A549 (cell line): ENCODE data around the gene PI4KB. TPM values are rescaled to one million over a fixed set of nuclear protein-coding genes. Genes with fewer than 3 reads are reported as not detected.

Source experiments
- ATAC-seq, 2 experiments: fragments of 200-7000 bp in 1 of 2; fragments of >200 bp in 1 of 2; cut with Nextera tagmentation in 1 of 2; cut with Tn5 transposase in 1 of 2; 3 replicates each; pipeline versions ENCODE4 v1.8.0 to v1.9.1; 2018 to 2020; ENCODE audit warnings: mild to moderate bottlenecking in 1 of 2, moderate library complexity in 1 of 2
- CTCF ChIA-PET: fragments of 300-600 bp; sonication (Branson Sonifier 250); formaldehyde crosslinking; extraction: SDS; loops from one replicate; lab custom pipeline; 2021; ENCODE audit warnings: antibody characterized with exemption, inconsistent platforms; lab: Yijun Ruan, JAX
- POLR2A ChIA-PET: fragments of 350-600 bp; formaldehyde crosslinking; extraction: SDS; loops from one replicate; lab custom pipeline; 2021; ENCODE audit warnings: antibody characterized with exemption, inconsistent platforms; lab: Yijun Ruan, JAX
- DNase-seq, 2 experiments: peaks; one replicate each; pipeline versions ENCODE4 v3.0.0 to v3.0.0-alpha.2; 2011 to 2016; ENCODE audit warnings: low read depth in 1 of 2, low spot score in 1 of 2
- FAIRE-seq: peaks from 2 replicates; lab custom pipeline; 2011; peaks lifted over from hg19 to GRCh38; lab: Jason Lieb, UNC
- H3K27ac ChIP-seq, 2 experiments: fragments of >200 bp; sonication (Bioruptor Twin); formaldehyde crosslinking; 3 replicates each; pipeline ENCODE4 v1.5.1; 2016 to 2017
- H3K4me1 ChIP-seq: fragments of >200 bp; sonication (Bioruptor Twin); formaldehyde crosslinking; 3 replicates; pipeline ENCODE4 v1.6.1; 2016
- H3K4me2 ChIP-seq: fragments of >200 bp; sonication (Bioruptor Twin); formaldehyde crosslinking; 3 replicates; pipeline ENCODE4 v1.6.1; 2016
- H3K4me3 ChIP-seq: fragments of >200 bp; sonication (Bioruptor Twin); formaldehyde crosslinking; 3 replicates; pipeline ENCODE4 v1.5.1; 2016
- H3K9me3 ChIP-seq: fragments of >200 bp; sonication (Bioruptor Twin); formaldehyde crosslinking; 3 replicates; pipeline ENCODE4 v1.6.1; 2016
- BHLHE40 ChIP-seq: IDR thresholded peaks from 2 replicates; pipeline ENCODE4 v1.6.1; 2012; ENCODE audit warnings: low read depth, low read length, inconsistent platforms
- CBX2 ChIP-seq: fragments of 200-600 bp; sonication (generic); IDR thresholded peaks from 2 replicates; pipeline ENCODE4 v1.6.1; 2016; ENCODE audit warnings: low read depth, mild to moderate bottlenecking, borderline replicate concordance
- CBX8 ChIP-seq: fragments of 200-600 bp; sonication (generic); IDR thresholded peaks from 2 replicates; pipeline ENCODE4 v1.6.1; 2016
- CEBPB ChIP-seq, 2 experiments: fragments of >200 bp in 1 of 2; sonication (Bioruptor Twin) in 1 of 2; formaldehyde crosslinking in 1 of 2; IDR thresholded peaks; 2 replicates each; pipeline ENCODE4 v1.6.1; 2012 to 2016
- CHD2 ChIP-seq: fragments of 150-350 bp; IDR thresholded peaks from 2 replicates; pipeline ENCODE4 v1.6.1; 2014; ENCODE audit warnings: low read length; ENCODE audit not compliant: partially characterized antibody
- EHF ChIP-seq: fragments of 250-450 bp; sonication (Bioruptor Pico); IDR thresholded peaks from 2 replicates; pipeline ENCODE4 v1.5.0; 2020; ENCODE audit warnings: mild to moderate bottlenecking
- ESRRA ChIP-seq: fragments of 150-350 bp; IDR thresholded peaks from 2 replicates; pipeline ENCODE4 v1.6.1; 2014; ENCODE audit warnings: mild to moderate bottlenecking, low read length, borderline replicate concordance
- FOSB ChIP-seq: fragments of 250-450 bp; sonication (Bioruptor Pico); IDR thresholded peaks from 2 replicates; pipeline ENCODE4 v1.5.0; 2020; ENCODE audit warnings: mild to moderate bottlenecking, moderate library complexity
- FOXS1 ChIP-seq: fragments of 250-450 bp; sonication (Bioruptor Pico); IDR thresholded peaks from 2 replicates; pipeline ENCODE4 v1.5.0; 2020; ENCODE audit warnings: mild to moderate bottlenecking, moderate library complexity
- GATA3 ChIP-seq: IDR thresholded peaks from 2 replicates; pipeline ENCODE4 v1.6.1; 2012; ENCODE audit warnings: borderline replicate concordance
- HOXA7 ChIP-seq: fragments of 250-450 bp; sonication (Bioruptor Pico); IDR thresholded peaks from 2 replicates; pipeline ENCODE4 v1.5.0; 2020; ENCODE audit warnings: mild to moderate bottlenecking, moderate library complexity
- HOXB5 ChIP-seq: fragments of 250-450 bp; sonication (Bioruptor Pico); IDR thresholded peaks from 2 replicates; pipeline ENCODE4 v1.5.0; 2020; ENCODE audit warnings: mild to moderate bottlenecking, moderate library complexity
- JUN ChIP-seq, 2 experiments: fragments of >200 bp; sonication (Bioruptor Twin); formaldehyde crosslinking; IDR thresholded peaks; 2 replicates in 1 of 2; 3 replicates in 1 of 2; pipeline ENCODE4 v1.6.1; 2016 to 2017
- JUNB ChIP-seq: fragments of >200 bp; sonication (Bioruptor Twin); formaldehyde crosslinking; IDR thresholded peaks from 2 replicates; pipeline ENCODE4 v1.6.1; 2016
- KDM1A ChIP-seq: fragments of 200-600 bp; sonication (generic); IDR thresholded peaks from 2 replicates; pipeline ENCODE4 v1.6.1; 2016; ENCODE audit warnings: low read depth, mild to moderate bottlenecking
- KDM5A ChIP-seq: fragments of 200-600 bp; sonication (generic); IDR thresholded peaks from 2 replicates; pipeline ENCODE4 v1.6.1; 2016; ENCODE audit warnings: antibody characterized with exemption, mild to moderate bottlenecking
- MAFK ChIP-seq: fragments of 450-650 bp; IDR thresholded peaks from 2 replicates; pipeline ENCODE4 v1.6.1; 2014; ENCODE audit not compliant: partially characterized antibody
- NFE2L2 ChIP-seq: fragments of 150-350 bp; conservative IDR thresholded peaks from 2 replicates; pipeline ENCODE4 v1.6.1; 2014; ENCODE audit warnings: low read length
- NPAS2 ChIP-seq: fragments of 250-450 bp; sonication (Bioruptor Pico); IDR thresholded peaks from 2 replicates; pipeline ENCODE4 v1.8.0; 2022; ENCODE audit warnings: mild to moderate bottlenecking, moderate library complexity, borderline replicate concordance
- NR3C1 ChIP-seq: fragments of >200 bp; sonication (Bioruptor Twin); formaldehyde crosslinking; IDR thresholded peaks from 3 replicates; pipeline ENCODE4 v1.6.1; 2017
- POLR2A ChIP-seq: IDR thresholded peaks from 2 replicates; pipeline ENCODE4 v1.6.1; 2012; ENCODE audit warnings: mild to moderate bottlenecking, low read length
- RAD21 ChIP-seq, 2 experiments: fragments of >200 bp in 1 of 2; sonication (Bioruptor Twin) in 1 of 2; formaldehyde crosslinking in 1 of 2; IDR thresholded peaks in 1 of 2; conservative IDR thresholded peaks in 1 of 2; 2 replicates in 1 of 2; 3 replicates in 1 of 2; pipeline ENCODE4 v1.6.1; 2012 to 2018; ENCODE audit warnings: inconsistent platforms in 1 of 2
- RCOR1 ChIP-seq: fragments of 150-350 bp; IDR thresholded peaks from 2 replicates; pipeline ENCODE4 v1.6.1; 2014; ENCODE audit warnings: antibody characterized with exemption, low read length, low read depth
- REST ChIP-seq: fragments of 200-600 bp; sonication (generic); IDR thresholded peaks from 2 replicates; pipeline ENCODE4 v1.6.1; 2016; ENCODE audit warnings: antibody characterized with exemption, mild to moderate bottlenecking, moderate library complexity
- RFX5 ChIP-seq: fragments of 450-650 bp; IDR thresholded peaks from 2 replicates; pipeline ENCODE4 v1.7.1; 2014; ENCODE audit warnings: antibody characterized with exemption, mild to moderate bottlenecking, moderate library complexity
- RNF2 ChIP-seq: fragments of 200-600 bp; sonication (generic); IDR thresholded peaks from 2 replicates; pipeline ENCODE4 v1.6.1; 2016; ENCODE audit warnings: low read depth, mild to moderate bottlenecking, antibody characterized with exemption, moderate library complexity, borderline replicate concordance
- SMC3 ChIP-seq: fragments of >200 bp; sonication (Bioruptor Twin); formaldehyde crosslinking; IDR thresholded peaks from 3 replicates; pipeline ENCODE4 v1.6.1; 2018; ENCODE audit warnings: inconsistent platforms
- TFCP2L1 ChIP-seq: fragments of 250-450 bp; sonication (Bioruptor Pico); IDR thresholded peaks from 2 replicates; pipeline ENCODE4 v1.5.0; 2021; ENCODE audit warnings: mild to moderate bottlenecking
- TP53 ChIP-seq: fragments of 250-450 bp; sonication (Bioruptor Pico); IDR thresholded peaks from 2 replicates; pipeline ENCODE4 v1.5.0; 2021; ENCODE audit warnings: mild to moderate bottlenecking, moderate library complexity
- USF2 ChIP-seq: fragments of 450-650 bp; IDR thresholded peaks from 2 replicates; pipeline ENCODE4 v1.6.1; 2014; ENCODE audit warnings: antibody characterized with exemption
- ZC3H11A ChIP-seq: fragments of 450-650 bp; IDR thresholded peaks from 2 replicates; pipeline ENCODE4 v1.6.1; 2014; ENCODE audit warnings: antibody characterized with exemption, mild to moderate bottlenecking
- ZFP36 ChIP-seq: fragments of 450-650 bp; IDR thresholded peaks from 2 replicates; pipeline ENCODE4 v1.6.1; 2014; ENCODE audit warnings: borderline replicate concordance; ENCODE audit not compliant: partially characterized antibody
- ZNF302 ChIP-seq: fragments of 250-450 bp; sonication (Bioruptor Pico); IDR thresholded peaks from 2 replicates; pipeline ENCODE4 v1.9.0; 2021; ENCODE audit warnings: inconsistent platforms, mild to moderate bottlenecking, moderate library complexity
- WGBS: methylation state at CpG from one replicate; pipeline ENCODE4 v1.1.6; 2017; ENCODE audit errors: missing lambda C conversion rate; 5-methylcytosine and 5-hydroxymethylcytosine counted together
- polyA plus RNA-seq, 4 experiments: library from polyadenylated mRNA; depleted of rRNA in 3 of 4; stranded (reverse); fragments of >200 nt; fragmentation: RNase III in 1 of 4; extraction: RNeasy Plus Mini Kit Qiagen cat#74134 plus additional on column Dnase treatment in 1 of 4; gene quantifications; 2 replicates in 3 of 4; 3 replicates in 1 of 4; pipeline ENCODE4 v1.2.3, GENCODE V29; 2011 to 2017
- TF ChIP-seq, protein P1 (sequence below): IDR thresholded peaks from 2 replicates; pipeline ENCODE4 v1.6.1; 2012; ENCODE audit warnings: low read depth, borderline replicate concordance
- TF ChIP-seq, protein P2 (sequence below): fragments of 250-450 bp; sonication (Bioruptor Pico); IDR thresholded peaks from 2 replicates; pipeline ENCODE4 v1.5.0; 2021; ENCODE audit warnings: mild to moderate bottlenecking, moderate library complexity, borderline replicate concordance

The PI4KB gene
- polyA plus RNA-seq, 2 of the 4 experiments (the other 2 are of a cell fraction), result 26.8 to 34.4 TPM

GRCh38 chr1:151254217-151255213, 72.7 kb downstream of the PI4KB start, which contains the start of gene PSMD4:
Gene PSMD4, plus strand, starts transcription at chr1:151254734. Its CDS starts 49 bp downstream, at chr1:151254783.
- H3K4me2 ChIP-seq, result peak within 1 kb of the TSS; percentile 90
- ChIA-PET POLR2A (interaction anchor here (0.6 to 1.7 kb wide), 15 partner anchors 10 to 190 kb away, joined by 3 to 18 read pairs (median 4); partner anchors contain the start of genes PI4KB, VPS72 and ZNF687), CTCF (interaction anchor here (0.6 to 3.7 kb wide), 9 partner anchors 16 to 88 kb away, joined by 3 to 18 read pairs (median 4); no protein-coding TSS in a partner anchor)
- FAIRE-seq, result peak; percentile 63
- H3K4me3 ChIP-seq, result peak within 1 kb of the TSS; percentile 77
- 2% methylated on average over 53 of the region's 56 CpGs for WGBS
- DNase-seq, result peak; percentile 99
- peak within 1 kb of the TSS; percentile 93 to 95 for H3K27ac ChIP-seq
- no peaks in the 10 kb centered on the region for H3K9me3 ChIP-seq
- peaks cover 6% of the 10 kb centered on the region; the same call in 1 of the 3 replicates for H3K4me1 ChIP-seq
- ATAC-seq, result peak; percentile 96 to 99
- TF ChIP-seq RAD21 (conservative IDR thresholded peaks at IDR 0.05 in 1 of 2, IDR thresholded peaks at IDR 0.05 in 1 of 2) (no peak), TP53 (CRISPR knock-in tag) (no peak), JUNB (no peak), NFE2L2 (no peak), REST (peak; percentile 60), JUN (IDR thresholded peaks at IDR 0.05) (peak; percentile 88 to 91), GATA3 (no peak), TFCP2L1 (CRISPR knock-in tag) (no peak), KDM1A (no peak), RCOR1 (no peak), NR3C1 (no peak), ZNF302 (CRISPR knock-in tag) (no peak), ESRRA (no peak), HOXA7 (no peak), FOXS1 (no peak), POLR2A (peak; percentile 92), HOXB5 (CRISPR knock-in tag) (0 out of 2 replicates have a peak, but pooled peaks have one; percentile 66), KDM5A (peak; percentile 84), EHF (peak; percentile 63; the same call in 1 of the 2 replicates), ZC3H11A (no peak), CBX8 (no peak), RFX5 (no peak), BHLHE40 (no peak), SMC3 (no peak), ZFP36 (no peak), RNF2 (no peak), CEBPB (IDR thresholded peaks at IDR 0.05) (no peak), USF2 (peak; percentile 49; the same call in 1 of the 2 replicates), MAFK (no peak), CHD2 (peak; percentile 74), CBX2 (no peak), FOSB (CRISPR knock-in tag) (no peak), NPAS2 (no peak)
- TF ChIP-seq, protein P1, sequence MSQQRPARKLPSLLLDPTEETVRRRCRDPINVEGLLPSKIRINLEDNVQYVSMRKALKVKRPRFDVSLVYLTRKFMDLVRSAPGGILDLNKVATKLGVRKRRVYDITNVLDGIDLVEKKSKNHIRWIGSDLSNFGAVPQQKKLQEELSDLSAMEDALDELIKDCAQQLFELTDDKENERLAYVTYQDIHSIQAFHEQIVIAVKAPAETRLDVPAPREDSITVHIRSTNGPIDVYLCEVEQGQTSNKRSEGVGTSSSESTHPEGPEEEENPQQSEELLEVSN, result peak; percentile 75
- TF ChIP-seq, protein P2, sequence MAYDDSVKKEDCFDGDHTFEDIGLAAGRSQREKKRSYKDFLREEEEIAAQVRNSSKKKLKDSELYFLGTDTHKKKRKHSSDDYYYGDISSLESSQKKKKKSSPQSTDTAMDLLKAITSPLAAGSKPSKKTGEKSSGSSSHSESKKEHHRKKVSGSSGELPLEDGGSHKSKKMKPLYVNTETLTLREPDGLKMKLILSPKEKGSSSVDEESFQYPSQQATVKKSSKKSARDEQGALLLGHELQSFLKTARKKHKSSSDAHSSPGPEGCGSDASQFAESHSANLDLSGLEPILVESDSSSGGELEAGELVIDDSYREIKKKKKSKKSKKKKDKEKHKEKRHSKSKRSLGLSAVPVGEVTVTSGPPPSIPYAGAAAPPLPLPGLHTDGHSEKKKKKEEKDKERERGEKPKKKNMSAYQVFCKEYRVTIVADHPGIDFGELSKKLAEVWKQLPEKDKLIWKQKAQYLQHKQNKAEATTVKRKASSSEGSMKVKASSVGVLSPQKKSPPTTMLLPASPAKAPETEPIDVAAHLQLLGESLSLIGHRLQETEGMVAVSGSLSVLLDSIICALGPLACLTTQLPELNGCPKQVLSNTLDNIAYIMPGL (CRISPR knock-in tag), result no peak; the same call in 1 of the 2 replicates
